OCI-LY7 (cell line): Measurements from ENCODE around the gene SPRR1A. TPM values are rescaled to one million over a fixed set of nuclear protein-coding genes. Genes with fewer than 3 reads are reported as not detected.

Experiments used
- BruUV-seq: library from RNA; stranded (reverse); fragments of 400-500 nt; replicated peaks from 2 replicates; lab custom pipeline; 2021; lab: Mats Ljungman, UMichigan
- CTCF ChIA-PET: fragments of 300-600 bp; sonication (Branson Sonifier 250); formaldehyde crosslinking; loops from one replicate; lab custom pipeline; 2022; ENCODE audit warnings: antibody characterized with exemption; ENCODE audit not compliant: unreplicated experiment; lab: Charles Lee
- POLR2A ChIA-PET: fragments of 300-600 bp; sonication (Branson Sonifier 250); formaldehyde crosslinking; loops from one replicate; lab custom pipeline; 2022; ENCODE audit warnings: antibody characterized with exemption; lab: Charles Lee
- DNase-seq: peaks from one replicate; pipeline ENCODE4 v3.0.0-alpha.2; 2015; ENCODE audit warnings: low spot score
- H2AFZ ChIP-seq: fragments of 200-600 bp; sonication (generic), shearing (Covaris generic); 2 replicates; pipeline ENCODE4 v1.6.1; 2014; ENCODE audit warnings: mild to moderate bottlenecking, antibody characterized with exemption, low read length, moderate library complexity
- H3K27ac ChIP-seq: fragments of 200-600 bp; sonication (generic); 2 replicates; pipeline ENCODE4 v1.5.1; 2014; ENCODE audit warnings: mixed run types, low read depth, mild to moderate bottlenecking, moderate library complexity, low read length, inconsistent platforms; ENCODE audit not compliant: poor library complexity, severe bottlenecking
- H3K36me3 ChIP-seq: fragments of 200-600 bp; sonication (generic); 2 replicates; pipeline ENCODE4 v1.6.1; 2014; ENCODE audit warnings: mild to moderate bottlenecking, antibody characterized with exemption, low read length, moderate library complexity, mixed read lengths; ENCODE audit not compliant: insufficient read depth
- H3K4me1 ChIP-seq: fragments of 200-600 bp; sonication (generic); 2 replicates; pipeline ENCODE4 v1.5.1; 2014; ENCODE audit warnings: mild to moderate bottlenecking, low read length; ENCODE audit not compliant: insufficient read depth, poor library complexity, severe bottlenecking
- H3K4me2 ChIP-seq: fragments of 200-600 bp; sonication (generic); 2 replicates; pipeline ENCODE4 v1.6.1; 2014; ENCODE audit warnings: mild to moderate bottlenecking, low read length
- H3K4me3 ChIP-seq: fragments of 200-600 bp; sonication (generic); 2 replicates; pipeline ENCODE4 v1.5.1; 2014; ENCODE audit warnings: mild to moderate bottlenecking, low read depth, low read length; ENCODE audit not compliant: poor library complexity, severe bottlenecking
- H3K79me2 ChIP-seq: fragments of 200-600 bp; sonication (generic); 2 replicates; pipeline ENCODE4 v1.6.1; 2016; ENCODE audit warnings: low read depth, mild to moderate bottlenecking, low read length, moderate library complexity, mixed read lengths; ENCODE audit not compliant: insufficient read depth
- H3K9me2 ChIP-seq: fragments of 200-600 bp; sonication (generic); 2 replicates; pipeline ENCODE4 v1.6.1; 2016; ENCODE audit warnings: mild to moderate bottlenecking, low read length, mixed read lengths; ENCODE audit not compliant: insufficient read depth
- H3K9me3 ChIP-seq: fragments of 200-600 bp; sonication (generic); 2 replicates; pipeline ENCODE4 v1.6.1; 2014; ENCODE audit warnings: mild to moderate bottlenecking, mixed run types, low read length, mixed read lengths
- H4K20me1 ChIP-seq: fragments of 200-600 bp; sonication (generic); 2 replicates; pipeline ENCODE4 v1.6.1; 2014; ENCODE audit warnings: mild to moderate bottlenecking, antibody characterized with exemption, low read length, moderate library complexity, mixed read lengths; ENCODE audit not compliant: insufficient read depth
- CTCF ChIP-seq: fragments of 200-600 bp; sonication (generic); conservative IDR thresholded peaks from 2 replicates; pipeline ENCODE4 v1.5.1; 2014; ENCODE audit warnings: mild to moderate bottlenecking, antibody characterized with exemption, low read length, moderate library complexity, mixed read lengths
- EZH2phosphoT487 ChIP-seq: fragments of 200-600 bp; sonication (generic); IDR thresholded peaks from 2 replicates; pipeline ENCODE4 v1.6.1; 2018; ENCODE audit warnings: low read depth, borderline replicate concordance, mild to moderate bottlenecking, mixed run types, antibody characterized with exemption, low read length, moderate library complexity, mixed read lengths
- intact Hi-C: fragments of 100-400 bp; cut with micrococcal nuclease; formaldehyde crosslinking; loops from one replicate; pipeline ENCODE4 v1.10.0; 2022; ENCODE audit not compliant: unreplicated experiment
- total RNA-seq, 2 experiments: library from RNA; depleted of rRNA in 1 of 2; stranded (reverse); fragments of >200 nt in 1 of 2; shearing (Covaris generic) in 1 of 2; gene quantifications; 2 replicates each; pipeline ENCODE4 v1.2.3, GENCODE V29; 2014 to 2022

SPRR1A gene
- total RNA-seq, 2 experiments from 2014 or later = not detected

- Histone ChIP-seq H3K9me3 (no peaks in the 10 kb centered on the region), H3K36me3 (no peaks in the 10 kb centered on the region), H4K20me1 (no peaks in the 10 kb centered on the region), H3K4me1 (no peaks in the 10 kb centered on the region), H3K27ac (no peak overlapping the region), H3K79me2 (no peaks in the 10 kb centered on the region), H3K4me2 (no peak overlapping the region), H3K4me3 (no peak overlapping the region), H2AFZ (no peak overlapping the region), H3K9me2 (no peaks in the 10 kb centered on the region)
- ChIA-PET POLR2A (no interaction called here), CTCF (no interaction called here)
- intact Hi-C loops = no loop called here
- BruUV-seq = no TSS peak
- DNase-seq = no peak
- TF ChIP-seq EZH2phosphoT487 = no peak
- TF ChIP-seq CTCF = no peak
Measured at GRCh38 chr1:152997901-152998300, 14.0 kb downstream of the SPRR1A start.

DNA sequence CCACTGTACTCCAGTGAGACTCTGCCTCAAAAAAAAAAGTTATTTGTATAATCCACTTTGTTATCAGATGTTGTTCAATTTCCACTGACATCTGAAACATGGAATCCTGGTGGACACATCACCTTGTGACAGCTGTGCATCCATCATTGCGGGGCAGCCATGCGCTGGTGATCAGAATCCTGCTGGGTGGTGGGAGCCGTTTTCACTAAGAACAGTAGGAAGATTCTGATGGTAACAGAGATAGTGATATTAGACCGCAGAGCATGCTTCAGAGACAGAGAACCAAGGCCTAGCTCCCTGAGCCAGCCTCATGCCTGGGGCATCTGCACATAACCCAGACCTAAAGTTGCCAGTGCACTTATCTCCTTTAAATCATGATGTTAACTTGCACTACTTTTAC is 14.6 kb downstream of the SPRR1A start:
- TF ChIP-seq CTCF (no peak), EZH2phosphoT487 (no peak)
- Histone ChIP-seq H3K4me1 (no peaks in the 10 kb centered on the region), H3K9me3 (no peaks in the 10 kb centered on the region)

GRCh38 chr1:152999818-153000217 is 15.9 kb downstream of the SPRR1A start:
- no TSS peak for BruUV-seq
- Histone ChIP-seq H3K36me3 (no peaks in the 10 kb centered on the region), H2AFZ (no peak overlapping the region), H3K79me2 (no peaks in the 10 kb centered on the region), H3K9me2 (no peaks in the 10 kb centered on the region), H3K27ac (no peak overlapping the region), H4K20me1 (no peaks in the 10 kb centered on the region), H3K4me1 (no peaks in the 10 kb centered on the region), H3K9me3 (no peaks in the 10 kb centered on the region), H3K4me2 (no peak overlapping the region), H3K4me3 (no peak overlapping the region)
- no peak for DNase-seq
- intact Hi-C loops = no loop called here
- CTCF ChIA-PET = no interaction called here
- TF ChIP-seq EZH2phosphoT487 = no peak
- POLR2A ChIA-PET = no interaction called here

More for the DNA sequence above, 14.6 kb downstream of the SPRR1A start:
- ChIA-PET CTCF (no interaction called here), POLR2A (no interaction called here)
- Histone ChIP-seq H3K9me2 (no peaks in the 10 kb centered on the region), H3K27ac (no peak overlapping the region), H4K20me1 (no peaks in the 10 kb centered on the region), H3K36me3 (no peaks in the 10 kb centered on the region), H3K4me3 (no peak overlapping the region), H3K79me2 (no peaks in the 10 kb centered on the region), H3K4me2 (no peak overlapping the region), H2AFZ (no peak overlapping the region)
- intact Hi-C loops = no loop called here
- DNase-seq = no peak
- no TSS peak for BruUV-seq
